HG03442 (cell line): Measurements from ENCODE around the gene SLC5A7.

ENCODE experiments used
- ATAC-seq: cut with Tn5 transposase; IDR thresholded peaks from one replicate; pipeline ENCODE4 v1.9.1; 2021; ENCODE audit warnings: mild to moderate bottlenecking, moderate library complexity; ENCODE audit not compliant: unreplicated experiment

The SLC5A7 gene

DNA sequence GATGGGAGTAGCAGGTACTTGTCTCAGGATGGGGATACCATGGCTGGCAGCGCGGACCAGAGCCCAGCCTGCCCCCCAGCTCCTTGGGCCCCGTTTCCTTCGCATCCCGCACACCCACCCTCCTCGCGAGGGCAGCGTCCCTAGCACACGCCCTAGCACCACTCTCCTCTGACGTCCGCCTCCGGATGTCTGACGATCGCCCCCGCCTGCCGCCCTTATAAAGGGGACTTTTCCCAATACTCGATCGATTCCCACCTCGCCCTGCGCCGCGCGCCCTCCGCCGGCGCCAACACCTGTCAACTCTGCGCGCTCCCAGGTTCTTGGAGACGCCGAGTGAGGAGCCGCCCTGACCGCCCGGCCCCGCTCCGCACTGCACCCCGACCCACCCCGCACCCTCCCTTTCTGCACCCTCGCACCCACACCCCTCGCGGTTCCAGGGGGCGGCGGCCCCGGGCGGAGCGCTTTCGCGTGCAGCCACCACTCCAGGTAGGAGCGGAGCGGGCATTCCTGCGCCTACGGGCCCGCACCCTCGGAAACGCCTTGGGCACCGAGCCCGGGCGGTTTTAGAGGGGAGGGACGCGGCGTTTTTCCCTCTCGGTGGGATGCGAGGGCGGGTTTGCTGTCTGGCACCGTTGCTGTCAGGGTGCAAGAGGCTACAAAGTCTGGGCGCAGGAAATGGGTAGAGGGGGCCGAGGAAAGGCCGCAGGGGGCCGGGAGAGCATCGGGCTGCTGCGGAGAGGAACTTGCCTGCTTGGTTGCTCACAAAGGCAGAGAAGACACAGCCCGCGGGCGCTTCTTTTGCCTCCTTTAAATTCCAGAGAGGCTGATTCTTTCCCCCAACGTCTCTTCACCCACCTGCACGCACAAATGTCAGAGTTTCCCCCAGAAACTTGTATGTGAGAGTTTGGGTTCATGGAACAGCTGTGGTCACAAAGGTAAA is at the start of gene SLC5A7:
Gene SLC5A7, plus strand, starts transcription at position 247 of the 940 bp plus-strand sequence. CDS start 1,632 bp downstream, outside the sequence.
- no peak for ATAC-seq

DNA sequence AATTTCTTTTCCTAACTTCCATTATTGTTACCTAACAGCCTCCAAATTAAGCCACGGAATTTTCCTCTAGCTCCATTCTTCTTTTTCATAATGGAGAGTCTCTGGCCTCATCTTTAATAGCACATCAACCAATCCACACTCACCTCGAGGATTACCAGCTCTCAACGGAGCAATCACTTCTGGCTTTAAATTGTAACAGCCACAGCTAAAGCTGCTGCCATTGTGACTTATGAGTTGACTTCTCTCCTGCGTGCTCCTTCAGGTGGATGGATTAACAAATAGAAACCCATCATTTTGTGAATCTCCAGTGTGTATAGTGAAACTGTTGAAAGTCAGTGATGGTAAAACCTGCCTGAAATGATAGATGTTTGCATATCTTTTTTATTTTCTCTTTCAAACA is 24.9 kb upstream of the SLC5A7 start:
- ATAC-seq, result no peak

DNA sequence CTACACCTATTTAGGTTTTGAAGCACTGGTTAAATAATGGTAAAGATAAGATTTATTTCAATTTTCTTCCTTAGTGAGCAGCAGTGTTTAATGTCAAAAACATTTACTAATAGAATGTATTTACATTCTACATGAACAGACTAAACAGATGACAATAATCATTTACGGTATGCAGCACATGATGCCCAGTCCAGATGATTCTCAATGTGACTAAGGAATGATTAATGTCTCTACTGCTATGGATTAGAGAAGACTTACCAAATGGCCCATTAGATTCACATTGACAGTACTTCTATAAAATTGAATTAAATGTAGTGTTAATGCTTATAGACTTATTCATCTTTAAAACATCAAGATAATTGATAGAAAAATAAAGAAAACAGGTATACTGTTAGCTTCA is 22.1 kb upstream of the SLC5A7 start:
- no peak for ATAC-seq

DNA sequence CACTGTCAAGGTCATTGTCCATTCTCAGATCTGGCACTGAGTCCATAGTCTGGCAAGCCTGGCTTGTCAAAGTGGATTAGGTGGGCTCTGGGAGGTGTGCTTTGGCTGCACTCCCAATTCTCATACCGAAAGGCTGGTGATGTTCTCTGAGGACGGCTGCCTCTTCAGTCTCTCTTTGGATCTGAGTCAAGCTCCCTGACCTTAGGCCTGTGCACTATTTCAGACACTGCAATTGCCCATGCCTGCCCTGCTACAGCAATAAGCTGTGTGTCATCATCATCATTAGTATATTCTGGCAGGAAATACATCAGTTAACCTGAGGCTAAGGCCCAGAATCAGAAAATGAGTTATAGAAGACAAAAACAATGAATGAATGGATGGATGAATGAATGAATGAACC is 1.6 kb upstream of the SLC5A7 start:
- ATAC-seq, result no peak

DNA sequence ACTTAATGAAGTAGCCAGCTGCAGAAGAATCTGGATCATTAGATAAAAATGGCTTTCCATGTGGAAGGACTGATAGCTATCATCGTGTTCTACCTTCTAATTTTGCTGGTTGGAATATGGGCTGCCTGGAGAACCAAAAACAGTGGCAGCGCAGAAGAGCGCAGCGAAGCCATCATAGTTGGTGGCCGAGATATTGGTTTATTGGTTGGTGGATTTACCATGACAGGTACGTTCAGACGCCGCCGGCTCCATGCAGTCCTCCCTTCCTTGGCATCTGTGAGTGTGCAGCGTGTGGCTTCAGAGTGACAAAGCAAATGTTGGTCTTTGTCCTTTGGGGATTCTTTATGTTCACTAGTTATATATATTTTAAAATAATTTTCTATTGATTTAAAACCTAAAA is 1.8 kb downstream of the SLC5A7 start:
- no peak for ATAC-seq

DNA sequence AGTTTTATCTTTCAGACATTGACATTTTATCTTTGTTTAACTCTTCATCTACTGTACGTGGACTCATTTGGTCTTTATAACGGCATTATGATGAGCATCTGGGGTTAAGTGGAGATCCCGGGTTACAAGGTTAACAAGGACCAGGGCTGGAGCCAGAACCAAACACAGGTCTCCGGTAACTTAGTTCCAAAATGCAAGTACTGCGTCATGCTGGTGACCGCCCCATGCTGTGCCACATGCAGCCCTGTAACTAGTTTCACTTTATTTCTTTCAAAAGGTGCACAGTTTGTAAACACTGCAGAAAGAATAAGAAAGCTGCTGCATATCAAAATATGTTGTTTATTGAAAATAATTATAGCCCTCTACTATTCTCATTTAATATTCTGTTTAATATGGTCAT is 3.1 kb downstream of the SLC5A7 start:
- ATAC-seq, result no peak

DNA sequence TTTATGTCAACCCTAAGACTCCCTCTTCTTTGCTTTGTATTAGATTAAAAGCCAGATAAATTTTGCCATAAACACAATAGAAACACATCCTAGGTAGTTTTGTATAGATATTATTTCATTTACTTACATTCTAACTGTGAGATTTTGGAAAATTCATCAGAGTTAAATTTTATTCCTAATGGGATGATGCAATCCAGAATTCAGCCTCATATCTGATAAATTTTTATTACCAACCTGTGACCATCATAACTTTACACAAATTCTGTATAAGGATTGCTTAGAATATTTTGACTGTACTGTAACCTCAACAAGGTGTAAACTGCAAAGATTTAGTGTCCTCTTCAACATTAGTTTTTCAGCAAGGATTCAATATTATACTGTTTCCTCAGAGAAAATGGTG is 4.4 kb downstream of the SLC5A7 start:
- no peak for ATAC-seq

DNA sequence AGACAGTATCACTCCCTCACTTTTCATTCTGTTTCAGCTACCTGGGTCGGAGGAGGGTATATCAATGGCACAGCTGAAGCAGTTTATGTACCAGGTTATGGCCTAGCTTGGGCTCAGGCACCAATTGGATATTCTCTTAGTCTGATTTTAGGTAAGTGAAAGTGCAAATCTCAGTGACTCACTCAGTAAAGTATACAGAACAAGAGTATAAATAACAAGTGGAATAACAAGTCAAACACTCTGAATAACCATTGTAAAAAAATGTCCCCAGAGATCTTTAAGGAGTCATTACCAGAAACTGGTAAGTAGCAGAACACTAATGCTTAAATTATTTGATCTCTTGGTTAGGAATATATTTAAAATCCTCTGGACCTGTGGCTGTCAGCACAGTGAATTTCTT is 5.7 kb downstream of the SLC5A7 start:
- no peak for ATAC-seq

DNA sequence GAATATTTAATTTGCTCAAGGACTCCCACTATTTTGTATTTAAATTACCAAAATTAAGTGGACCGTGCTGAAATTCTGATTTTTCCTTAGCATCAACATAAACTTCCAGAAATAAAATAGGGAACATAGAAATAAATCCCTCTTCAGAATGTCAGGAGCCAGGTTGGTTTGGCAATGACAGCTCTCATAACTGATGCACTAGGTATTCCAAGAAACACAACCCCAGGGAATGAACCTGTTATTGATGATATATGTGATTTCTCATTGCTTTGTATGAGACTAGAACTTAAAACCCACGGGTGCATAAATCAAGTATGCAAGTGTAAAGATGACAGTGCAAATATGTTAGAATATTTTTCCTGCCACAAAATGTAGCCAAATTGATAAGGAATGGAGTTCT is 12.8 kb downstream of the SLC5A7 start:
- no peak for ATAC-seq

DNA sequence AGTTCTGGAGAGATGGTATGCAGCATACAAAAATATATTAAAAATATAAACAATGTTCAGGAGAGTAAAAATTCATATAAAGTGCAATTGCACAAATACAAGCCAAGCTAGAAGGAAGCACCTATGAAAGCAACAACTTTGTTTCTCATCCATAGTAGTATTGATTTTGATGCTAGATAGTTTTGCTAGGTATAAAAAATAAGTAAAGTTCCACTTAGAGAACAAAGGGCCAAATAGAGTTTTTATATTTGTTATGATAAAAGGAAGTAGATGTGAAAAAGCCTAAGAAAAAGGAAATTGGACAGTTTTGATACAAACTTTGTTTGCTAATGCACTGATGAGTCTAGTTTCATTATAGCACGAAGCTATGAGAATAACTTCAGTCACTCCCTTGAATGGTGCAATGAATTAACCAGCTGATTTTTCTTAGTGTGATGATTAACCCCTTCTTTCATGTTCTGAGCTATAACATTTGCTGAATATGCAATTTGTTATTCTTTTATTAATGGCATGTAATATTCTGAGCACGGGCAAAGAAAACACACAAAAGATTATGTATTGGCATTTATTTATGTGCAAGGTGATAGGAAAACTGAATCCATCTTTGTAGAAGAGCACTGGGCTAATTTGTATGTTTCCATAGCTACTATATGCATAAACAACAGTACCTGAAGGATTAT is 24.7 kb downstream of the SLC5A7 start:
- no peak for ATAC-seq

DNA sequence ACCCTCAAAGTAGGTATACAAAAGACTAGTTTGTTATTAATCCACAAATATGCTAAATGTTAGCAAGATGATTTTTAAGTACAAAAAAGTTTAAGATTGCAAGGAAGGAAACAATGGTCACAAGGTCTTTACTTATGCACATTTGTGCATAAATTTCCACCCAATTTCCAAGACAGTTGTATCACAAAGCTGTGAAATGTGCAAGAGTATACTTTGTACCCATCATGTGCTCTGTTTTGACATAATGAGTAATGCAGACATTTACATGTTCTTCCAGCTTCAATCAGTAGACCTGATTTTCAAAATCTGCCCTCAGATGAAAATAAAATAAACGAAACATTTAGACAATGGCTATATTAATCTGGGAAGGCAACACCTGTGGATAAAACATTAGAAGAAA is 27.0 kb downstream of the SLC5A7 start:
- ATAC-seq, result no peak

DNA sequence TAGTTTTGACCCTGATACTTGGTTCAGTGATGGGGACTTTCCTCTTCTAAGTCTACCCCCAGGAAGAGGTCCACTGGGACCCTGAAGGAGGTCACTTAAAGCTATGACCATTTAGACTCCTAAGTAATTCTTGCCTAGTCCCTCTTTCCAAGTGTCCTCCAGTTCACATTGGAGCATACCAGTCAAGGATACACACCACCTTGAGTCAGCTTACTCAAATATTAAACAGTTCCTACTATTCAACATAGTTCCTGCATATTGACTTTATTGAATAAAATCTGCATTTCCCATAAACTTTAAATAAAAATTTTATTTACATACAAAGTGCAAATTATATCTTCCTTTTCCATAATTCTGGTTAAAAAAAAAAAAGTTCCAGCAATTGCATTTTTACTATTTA is 36.3 kb downstream of the SLC5A7 start:
- ATAC-seq, result no peak

DNA sequence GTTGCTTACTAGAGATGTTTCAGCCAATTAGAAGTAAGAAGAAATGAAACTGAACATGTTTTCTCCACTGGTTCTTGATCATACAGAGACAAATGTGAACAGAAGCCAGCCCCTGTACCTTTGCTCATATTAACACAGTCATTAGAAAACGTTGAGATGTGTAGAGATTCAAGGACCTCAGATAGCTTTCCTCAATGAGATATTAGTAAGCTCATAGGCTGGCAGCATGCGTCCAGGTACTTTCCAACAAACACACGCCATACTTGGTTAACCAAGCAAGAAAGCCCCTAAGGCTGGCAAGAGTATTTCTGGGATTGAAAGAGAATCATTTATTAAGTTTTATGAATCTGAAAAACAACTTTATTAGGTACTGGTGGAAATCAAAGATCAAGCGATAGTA is 37.5 kb downstream of the SLC5A7 start:
- no peak for ATAC-seq

DNA sequence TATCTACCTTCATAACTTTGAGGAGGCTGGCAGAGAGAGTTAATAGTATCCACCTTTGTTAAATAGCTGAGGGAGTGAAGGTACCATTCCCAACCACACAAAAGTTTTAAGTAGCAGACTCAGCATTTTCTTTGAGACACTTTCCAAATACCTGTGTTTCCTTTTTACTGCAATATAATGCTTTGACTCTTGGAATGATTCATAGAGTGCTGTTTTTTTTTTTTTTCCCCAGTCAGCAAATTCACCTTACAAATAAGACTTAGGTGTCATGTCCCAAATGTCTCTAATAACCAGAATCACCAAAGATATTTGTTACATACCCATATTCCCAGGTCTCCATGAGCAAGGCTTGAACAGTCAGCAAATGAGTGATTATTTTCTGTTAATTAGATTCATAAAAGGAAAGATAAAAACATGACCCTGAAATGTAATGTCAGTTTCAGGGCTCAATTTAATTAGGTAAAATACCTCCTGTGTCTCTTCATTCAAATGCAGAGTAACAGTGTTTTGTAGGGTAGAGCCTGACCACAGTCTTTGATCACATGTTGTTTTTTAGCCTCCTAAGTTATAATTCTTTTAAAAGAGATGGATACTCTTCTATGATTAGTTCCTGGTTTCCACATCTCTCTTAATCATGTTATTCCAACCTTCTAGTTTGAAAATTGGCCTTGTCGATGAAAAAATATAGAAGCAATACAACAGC is 39.9 kb downstream of the SLC5A7 start:
- no peak for ATAC-seq

DNA sequence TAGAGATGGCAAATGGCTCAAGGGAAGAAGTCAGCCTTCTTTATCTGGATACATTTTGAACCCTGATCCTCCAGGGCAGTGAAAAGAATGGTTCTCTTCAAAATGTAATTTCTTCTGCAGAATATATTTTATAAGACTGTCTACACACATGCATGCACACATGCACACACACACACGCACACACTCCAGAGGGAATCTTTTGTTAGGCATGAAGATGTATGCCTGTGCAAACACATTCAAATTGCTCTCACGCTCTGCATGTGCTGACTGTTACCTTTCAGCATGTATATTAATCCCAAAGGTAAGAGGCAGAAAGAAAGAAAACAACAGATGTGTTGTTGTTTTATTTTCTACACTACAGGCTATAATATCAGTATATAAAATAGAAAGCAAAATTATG is 43.2 kb downstream of the SLC5A7 start:
- no peak for ATAC-seq

DNA sequence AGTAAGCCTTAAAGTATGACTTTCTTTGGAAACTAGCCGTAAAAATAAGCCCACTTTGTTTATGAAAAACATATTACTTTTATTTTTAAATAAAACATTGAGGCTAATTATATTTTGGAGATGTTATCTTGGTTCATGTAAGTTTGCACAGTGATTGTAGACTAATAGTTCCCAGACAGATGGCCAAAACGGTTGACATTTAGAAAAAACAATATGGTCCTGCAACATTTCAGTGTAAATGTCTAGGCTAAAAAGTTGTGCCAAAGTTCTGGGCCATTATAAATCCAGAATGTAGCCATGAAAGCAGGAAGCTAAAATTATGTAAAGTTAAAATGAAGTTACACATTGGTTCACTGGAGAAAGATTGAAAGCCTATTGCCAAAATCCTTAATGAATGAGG is 43.6 kb downstream of the SLC5A7 start:
- ATAC-seq, result no peak

DNA sequence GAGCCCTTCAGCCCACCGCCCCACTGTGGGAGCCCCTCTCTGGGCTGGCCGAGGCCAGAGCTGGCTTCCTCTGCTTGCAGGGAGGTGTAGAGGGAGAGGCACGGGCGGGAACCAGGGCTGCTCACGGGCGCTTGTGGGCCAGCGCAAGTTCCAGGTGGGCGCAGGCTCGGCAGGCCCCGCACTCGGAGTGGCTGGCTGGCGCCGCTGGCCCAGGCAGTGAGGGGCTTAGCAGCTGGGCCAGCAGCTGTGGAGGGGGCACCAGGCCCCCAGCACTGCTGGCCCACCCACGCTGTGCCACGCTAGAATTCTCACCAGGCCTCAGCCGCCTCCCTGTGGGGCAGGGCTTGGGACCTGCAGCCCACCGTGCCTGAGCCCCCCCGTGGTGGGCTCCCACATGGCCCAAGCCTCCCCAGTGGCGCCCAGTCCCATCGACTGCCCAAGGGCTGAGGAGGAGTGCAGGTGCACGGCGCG is 45.2 kb downstream of the SLC5A7 start:
- ATAC-seq, result no peak

DNA sequence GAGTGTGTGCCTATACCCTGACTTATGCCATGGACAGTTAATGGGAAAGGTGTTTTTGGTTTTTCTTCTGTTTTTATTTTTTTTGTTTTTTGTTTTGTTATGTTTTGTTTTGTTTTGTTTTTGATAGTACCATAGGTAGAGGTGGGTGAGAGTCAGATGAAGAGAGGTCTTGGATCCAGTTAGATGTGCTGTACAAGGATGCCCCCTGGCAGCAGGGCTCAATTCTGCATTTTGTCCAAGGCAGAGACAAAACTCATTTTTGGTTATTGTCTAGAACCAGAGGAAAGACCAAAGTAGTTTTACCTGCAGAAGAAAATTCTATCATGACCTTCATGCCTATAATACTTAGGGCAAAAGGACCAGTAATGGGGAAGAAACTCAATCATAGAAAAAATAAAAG is 48.5 kb downstream of the SLC5A7 start:
- no peak for ATAC-seq

DNA sequence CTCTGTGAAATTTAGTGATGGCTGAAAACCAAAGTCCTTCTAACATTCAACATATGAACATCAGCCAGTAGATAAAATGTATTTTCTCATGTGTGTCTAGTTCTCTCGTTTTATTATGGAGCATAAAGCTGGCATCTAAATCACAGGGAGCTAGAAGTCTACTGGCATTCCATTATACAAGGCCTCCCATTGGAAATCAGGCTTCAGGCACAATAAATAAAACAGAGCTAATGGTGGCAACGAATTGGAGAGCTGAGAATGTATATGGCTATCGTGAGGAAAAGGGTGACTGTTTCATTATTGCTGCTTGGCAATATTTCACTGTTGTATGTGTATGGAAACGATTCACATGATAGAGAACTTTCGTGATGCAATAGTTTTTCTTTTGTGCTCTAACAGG is 62.4 kb downstream of the SLC5A7 start:
- ATAC-seq, result no peak

DNA sequence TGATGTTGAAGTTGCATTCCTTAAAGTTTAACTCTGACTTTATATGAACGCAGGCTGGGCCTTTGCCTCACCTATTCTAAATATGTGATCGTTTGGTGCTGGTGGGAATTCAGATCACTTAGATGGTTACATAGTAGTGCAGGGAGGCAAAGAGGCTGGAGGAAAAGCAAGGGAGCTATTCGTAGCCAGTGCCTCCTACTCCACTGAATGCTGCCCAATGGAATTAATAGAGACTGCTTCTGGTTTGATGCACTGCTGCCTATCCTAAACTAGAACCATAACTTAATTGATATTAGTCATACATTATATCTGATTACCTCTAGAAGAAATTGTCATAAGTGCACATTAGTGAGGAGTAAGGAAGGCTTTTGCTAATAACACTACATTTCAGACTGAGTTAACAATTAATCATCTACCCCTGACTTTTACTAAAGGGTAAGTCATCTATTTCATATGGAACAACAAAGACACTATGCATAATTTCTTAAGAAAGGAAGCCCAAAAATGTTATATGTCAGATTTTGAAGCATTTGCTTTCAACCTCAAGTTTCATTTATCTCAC is 72.3 kb downstream of the SLC5A7 start:
- ATAC-seq, result no peak

DNA sequence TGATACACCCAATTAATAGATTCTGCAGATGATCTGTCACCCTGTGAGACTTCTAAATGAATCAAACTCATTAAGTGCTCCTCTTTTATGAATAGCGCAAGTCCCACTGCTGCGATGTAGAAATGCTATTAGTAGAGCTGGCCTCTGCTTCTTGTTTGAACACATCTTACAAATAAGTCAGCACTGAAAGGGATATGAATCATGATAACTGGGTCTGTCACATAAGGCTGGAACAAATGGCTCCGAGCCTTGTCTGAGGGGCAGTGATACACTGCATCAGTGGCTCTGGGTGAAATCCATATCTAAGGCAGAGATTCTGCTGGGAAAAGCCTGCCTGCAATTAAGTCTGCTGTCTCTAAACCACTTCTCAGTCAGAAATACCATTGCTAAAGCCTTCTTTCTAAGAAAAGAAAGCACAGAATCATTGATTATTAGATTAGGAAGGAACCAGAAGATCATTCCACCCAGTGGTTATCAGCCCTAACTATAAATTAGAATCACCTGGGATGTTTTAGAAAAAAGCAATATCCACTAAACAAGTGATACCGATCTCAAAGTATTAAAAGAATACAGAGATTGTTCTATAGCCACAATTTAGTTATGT is 75.2 kb downstream of the SLC5A7 start:
- ATAC-seq, result no peak
